GM19035 (cell line): Measurements from ENCODE around the gene VARS1.
A peak's percentile ranks its signal among the peaks of the same experiment; 100 is the strongest.
"Not testable (repeated sequence)": the region's sequence is repeated elsewhere in the genome, so short reads cannot be mapped to it uniquely, and the experiment has no call there.

Experiments
- ATAC-seq: cut with Tn5 transposase; IDR thresholded peaks from one replicate; pipeline ENCODE4 v1.9.1; 2021; ENCODE audit not compliant: unreplicated experiment

The VARS1 gene

GRCh38 chr6:31795616-31796298, at the start of gene VARS1:
Gene VARS1, minus strand, starts transcription at chr6:31795752. Its CDS starts 535 bp downstream, at chr6:31795217.
- peak; percentile 73 for ATAC-seq

- ATAC-seq = no peak
These were observed 49.0 kb upstream of the VARS1 start for GRCh38 chr6:31844507-31844906.

- ATAC-seq = no peak
These were observed 46.5 kb upstream of the VARS1 start for GRCh38 chr6:31842053-31842452.

- not testable (repeated sequence) for ATAC-seq
These were observed 44.2 kb upstream of the VARS1 start for GRCh38 chr6:31839779-31840126.

- no peak for ATAC-seq
These were observed 43.4 kb upstream of the VARS1 start for GRCh38 chr6:31838968-31839367.

GRCh38 chr6:31838114-31838553, 42.6 kb upstream of the VARS1 start:
- ATAC-seq = not testable (repeated sequence)

- no peak for ATAC-seq
These were observed 42.0 kb upstream of the VARS1 start for GRCh38 chr6:31837369-31838113.

GRCh38 chr6:31836474-31837368, 41.2 kb upstream of the VARS1 start:
- ATAC-seq = no peak

- no peak for ATAC-seq
These were observed 40.5 kb upstream of the VARS1 start for GRCh38 chr6:31836047-31836473.

GRCh38 chr6:31834367-31835250, 39.1 kb upstream of the VARS1 start:
- ATAC-seq = no peak

- ATAC-seq = no peak
These were observed 36.0 kb upstream of the VARS1 start for GRCh38 chr6:31831350-31832215.

- no peak for ATAC-seq
These were observed 35.4 kb upstream of the VARS1 start for GRCh38 chr6:31830886-31831335.

- ATAC-seq = no peak
These were observed 34.2 kb upstream of the VARS1 start for GRCh38 chr6:31829633-31830283.

GRCh38 chr6:31827286-31828079, 31.9 kb upstream of the VARS1 start, which contains the start of gene HSPA1B:
Gene HSPA1B, plus strand, starts transcription at chr6:31827738. Its CDS starts 213 bp downstream, at chr6:31827951.
- ATAC-seq = peak; percentile 67

- ATAC-seq = no peak
These were observed 31.3 kb upstream of the VARS1 start for GRCh38 chr6:31826793-31827285.

- ATAC-seq = no peak
These were observed 30.0 kb upstream of the VARS1 start for GRCh38 chr6:31825553-31825952.

GRCh38 chr6:31823592-31824196, 28.1 kb upstream of the VARS1 start:
- not testable (repeated sequence) for ATAC-seq
